Non-pigmented ciliary epithelial cell (primary cell): ENCODE measurements around the gene COL28A1.

Experiments
- DNase-seq: peaks from one replicate; pipeline ENCODE4 v3.0.0-alpha.2; 2010; ENCODE audit warnings: low read depth

COL28A1 gene

GRCh38 chr7:7330997-7331396, 204.7 kb downstream of the COL28A1 start:
- no peak for DNase-seq

- no peak for DNase-seq
Observed at GRCh38 chr7:7329326-7329725, 206.3 kb downstream of the COL28A1 start.

GRCh38 chr7:7327423-7327822, 208.2 kb downstream of the COL28A1 start:
- DNase-seq = no peak

- no peak for DNase-seq
Observed at GRCh38 chr7:7324698-7325097, 211.0 kb downstream of the COL28A1 start.

- no peak for DNase-seq
Observed at GRCh38 chr7:7323921-7324320, 211.8 kb downstream of the COL28A1 start.

- DNase-seq = no peak
Observed at GRCh38 chr7:7323352-7323751, 212.3 kb downstream of the COL28A1 start.

GRCh38 chr7:7321681-7322080, 214.0 kb downstream of the COL28A1 start:
- no peak for DNase-seq

- DNase-seq = no peak
Observed at GRCh38 chr7:7318601-7319000, 217.1 kb downstream of the COL28A1 start.

GRCh38 chr7:7317850-7318249, 217.8 kb downstream of the COL28A1 start:
- DNase-seq = no peak

GRCh38 chr7:7315851-7316250, 219.8 kb downstream of the COL28A1 start:
- no peak for DNase-seq

GRCh38 chr7:7312323-7312722, 223.3 kb downstream of the COL28A1 start:
- DNase-seq = no peak

GRCh38 chr7:7311001-7311400, 224.7 kb downstream of the COL28A1 start:
- DNase-seq = no peak

- DNase-seq = no peak
Observed at GRCh38 chr7:7309203-7309602, 226.5 kb downstream of the COL28A1 start.
